Keratinocyte (primary cell): ENCODE results near the gene NFYC. TPM values are rescaled to one million over a fixed set of nuclear protein-coding genes. Genes with fewer than 3 reads are reported as not detected.

Experiments
- DNase-seq: peaks from one replicate; pipeline ENCODE4 v3.0.0-alpha.2; 2011; ENCODE audit warnings: low read depth, missing footprints, low spot score
- FAIRE-seq: peaks from 2 replicates; lab custom pipeline; 2011; peaks lifted over from hg19 to GRCh38; lab: Jason Lieb, UNC
- H2AFZ ChIP-seq: 2 replicates; pipeline ENCODE4 v1.6.0; 2012; ENCODE audit warnings: low read length, control low read depth, inconsistent platforms; ENCODE audit not compliant: control insufficient read depth
- H3K27ac ChIP-seq: 2 replicates; pipeline ENCODE4 v1.5.1; 2011; ENCODE audit warnings: low read length; ENCODE audit not compliant: control insufficient read depth, insufficient read depth
- H3K27me3 ChIP-seq: 3 replicates; pipeline ENCODE4 v1.6.0; 2011; ENCODE audit warnings: low read length; ENCODE audit not compliant: control insufficient read depth, insufficient read depth; ENCODE audit errors: extremely low read depth
- H3K36me3 ChIP-seq, 2 experiments: 2 replicates in 1 of 2; 3 replicates in 1 of 2; pipeline ENCODE4 v1.5.1; 2011; ENCODE audit warnings: low read length in 2 of 2, mild to moderate bottlenecking in 1 of 2; ENCODE audit not compliant: control insufficient read depth in 2 of 2, insufficient read depth in 2 of 2; ENCODE audit errors: extremely low read depth in 1 of 2
- H3K4me1 ChIP-seq: 3 replicates; pipeline ENCODE4 v1.5.1; 2011; ENCODE audit warnings: low read length; ENCODE audit not compliant: control insufficient read depth, insufficient read depth; ENCODE audit errors: extremely low read depth
- H3K4me2 ChIP-seq: 3 replicates; pipeline ENCODE4 v1.6.0; 2011; ENCODE audit warnings: low read depth, low read length; ENCODE audit not compliant: control insufficient read depth, insufficient read depth; ENCODE audit errors: extremely low read depth
- H3K4me3 ChIP-seq, 3 experiments: fragments of 200-600 bp in 1 of 3; sonication (generic) in 1 of 3; 2 replicates in 2 of 3; 3 replicates in 1 of 3; pipeline ENCODE4 v1.5.1; 2011 to 2016; ENCODE audit warnings: low read length in 3 of 3, mild to moderate bottlenecking in 3 of 3, control low read depth in 2 of 3, inconsistent platforms in 1 of 3, low read depth in 1 of 3, mixed read lengths in 1 of 3, mixed run types in 1 of 3, moderate library complexity in 1 of 3; ENCODE audit not compliant: control insufficient read depth in 2 of 3, insufficient read depth in 2 of 3; ENCODE audit errors: extremely low read depth in 1 of 3
- H3K79me2 ChIP-seq: 2 replicates; pipeline ENCODE4 v1.6.0; 2012; ENCODE audit warnings: low read length; ENCODE audit not compliant: control insufficient read depth, insufficient read depth
- H3K9ac ChIP-seq: 3 replicates; pipeline ENCODE4 v1.6.0; 2011; ENCODE audit warnings: low read length; ENCODE audit not compliant: control insufficient read depth, insufficient read depth; ENCODE audit errors: extremely low read depth
- H3K9me1 ChIP-seq: 3 replicates; pipeline ENCODE4 v1.6.0; 2011; ENCODE audit warnings: low read length; ENCODE audit not compliant: control insufficient read depth, insufficient read depth; ENCODE audit errors: extremely low read depth
- H3K9me3 ChIP-seq: 2 replicates; pipeline ENCODE4 v1.5.1; 2012; ENCODE audit warnings: low read depth, low read length; ENCODE audit not compliant: control insufficient read depth
- H4K20me1 ChIP-seq: 3 replicates; pipeline ENCODE4 v1.6.0; 2011; ENCODE audit warnings: low read length; ENCODE audit not compliant: control insufficient read depth, insufficient read depth; ENCODE audit errors: extremely low read depth
- EZH2 ChIP-seq: IDR thresholded peaks from one replicate; pipeline ENCODE4 v1.6.1; 2012; ENCODE audit warnings: inconsistent platforms, mild to moderate bottlenecking, low read length, moderate library complexity
- dilution Hi-C: fragments of 300-500 bp; cut with MboI; formaldehyde crosslinking; loops from one replicate; pipeline ENCODE4 v1.7.0; 2020; ENCODE audit warnings: low sequenced_read_pairs; ENCODE audit not compliant: extremely low pct_ligation_motif_present
- polyA plus RNA-seq, 5 experiments: library from polyadenylated mRNA; depleted of rRNA in 3 of 5; stranded (reverse) in 3 of 5; stranded (forward) in 1 of 5; unstranded in 1 of 5; fragments of >200 nt; gene quantifications; 1 replicate in 1 of 5; 2 replicates in 3 of 5; 3 replicates in 1 of 5; pipeline versions ENCODE4 v1.2.1 to v1.2.3, GENCODE V29; 2011 to 2012; ENCODE audit warnings: missing spikeins in 2 of 5, low read depth in 1 of 5, low replicate concordance in 1 of 5
- TF ChIP-seq, protein P1 (sequence below), 3 experiments: IDR thresholded peaks in 1 of 3; conservative IDR thresholded peaks in 1 of 3; optimal IDR thresholded peaks in 1 of 3; 2 replicates in 2 of 3; 3 replicates in 1 of 3; pipeline versions ENCODE3 to v1.5.1; 2011; ENCODE audit warnings: low read length in 3 of 3, mild to moderate bottlenecking in 3 of 3, moderate library complexity in 2 of 3, control low read depth in 1 of 3, inconsistent platforms in 1 of 3; ENCODE audit not compliant: insufficient read depth in 2 of 3; ENCODE audit errors: extremely low read depth in 1 of 3

Gene NFYC
- polyA plus RNA-seq, 1 donor (not counting 4 experiments of a cell fraction or from before 2014, with no cell fraction given) = 32.4 TPM

DNA sequence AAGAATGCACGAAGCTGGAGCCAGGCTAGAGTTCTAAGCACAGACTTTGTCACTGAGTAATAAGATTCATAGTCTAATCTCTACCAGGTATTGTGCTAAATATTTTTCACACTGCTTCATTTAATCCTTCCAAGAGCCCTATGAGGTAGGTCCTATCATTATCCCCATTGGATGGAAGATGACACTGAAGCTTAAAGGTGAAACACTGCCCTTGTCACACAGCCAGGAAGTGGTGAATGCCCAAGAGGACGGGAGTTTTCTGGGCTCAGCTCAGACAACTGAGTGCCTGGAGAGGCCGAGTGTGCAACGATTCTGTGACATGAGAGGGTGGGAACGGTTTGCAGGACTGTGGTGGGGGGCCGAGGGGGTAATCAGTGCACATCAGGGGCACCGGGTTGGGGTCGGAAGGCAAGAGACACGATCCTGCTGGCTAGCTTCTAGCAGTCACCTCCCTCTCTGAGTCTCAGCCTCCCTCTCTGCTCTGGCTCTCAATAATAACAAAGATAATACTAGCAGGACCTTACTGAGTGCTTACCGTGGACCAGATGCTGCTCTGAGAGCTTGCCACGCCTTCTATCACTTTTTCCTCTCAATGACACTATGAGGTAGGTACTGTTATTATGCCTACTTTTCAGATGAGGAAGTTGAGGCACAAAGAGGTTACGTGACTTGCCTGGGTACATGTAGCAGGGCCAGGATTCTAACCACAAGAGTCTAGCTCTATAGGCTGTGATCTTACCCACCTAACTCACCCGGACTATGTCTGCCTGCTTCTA, 104.5 kb downstream of the NFYC start:
- Histone ChIP-seq H4K20me1 (no peaks in the 10 kb centered on the region), H3K9me3 (no peaks in the 10 kb centered on the region), H3K4me2 (no peak overlapping the region), H2AFZ (no peak overlapping the region), H3K4me1 (no peaks in the 10 kb centered on the region), H3K9me1 (no peaks in the 10 kb centered on the region), H3K4me3 (no peak overlapping the region), H3K27me3 (peaks cover 38% of the 10 kb centered on the region), H3K79me2 (no peaks in the 10 kb centered on the region), H3K27ac (no peak overlapping the region), H3K9ac (no peak overlapping the region), H3K36me3 (no peaks in the 10 kb centered on the region)
- no peak for FAIRE-seq
- dilution Hi-C loops = no loop called here
- DNase-seq = no peak
- TF ChIP-seq, protein P1, sequence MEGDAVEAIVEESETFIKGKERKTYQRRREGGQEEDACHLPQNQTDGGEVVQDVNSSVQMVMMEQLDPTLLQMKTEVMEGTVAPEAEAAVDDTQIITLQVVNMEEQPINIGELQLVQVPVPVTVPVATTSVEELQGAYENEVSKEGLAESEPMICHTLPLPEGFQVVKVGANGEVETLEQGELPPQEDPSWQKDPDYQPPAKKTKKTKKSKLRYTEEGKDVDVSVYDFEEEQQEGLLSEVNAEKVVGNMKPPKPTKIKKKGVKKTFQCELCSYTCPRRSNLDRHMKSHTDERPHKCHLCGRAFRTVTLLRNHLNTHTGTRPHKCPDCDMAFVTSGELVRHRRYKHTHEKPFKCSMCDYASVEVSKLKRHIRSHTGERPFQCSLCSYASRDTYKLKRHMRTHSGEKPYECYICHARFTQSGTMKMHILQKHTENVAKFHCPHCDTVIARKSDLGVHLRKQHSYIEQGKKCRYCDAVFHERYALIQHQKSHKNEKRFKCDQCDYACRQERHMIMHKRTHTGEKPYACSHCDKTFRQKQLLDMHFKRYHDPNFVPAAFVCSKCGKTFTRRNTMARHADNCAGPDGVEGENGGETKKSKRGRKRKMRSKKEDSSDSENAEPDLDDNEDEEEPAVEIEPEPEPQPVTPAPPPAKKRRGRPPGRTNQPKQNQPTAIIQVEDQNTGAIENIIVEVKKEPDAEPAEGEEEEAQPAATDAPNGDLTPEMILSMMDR (optimal IDR thresholded peaks at IDR 0.05 in 1 of 3, IDR thresholded peaks at IDR 0.05 in 1 of 3, conservative IDR thresholded peaks at IDR 0.05 in 1 of 3; ENCODE audit: extremely low read depth in 1 of 3, insufficient read depth in 2 of 3, low read length in 3 of 3) = no peak

GRCh38 chr1:40796939-40797667, 105.6 kb downstream of the NFYC start:
- Histone ChIP-seq H3K4me2 (no peak overlapping the region), H3K4me1 (peaks cover 6% of the 10 kb centered on the region), H3K4me3 (no peak overlapping the region), H3K9me1 (no peaks in the 10 kb centered on the region), H3K27ac (no peak overlapping the region), H3K36me3 (no peaks in the 10 kb centered on the region), H2AFZ (no peak overlapping the region), H3K27me3 (peaks cover 34% of the 10 kb centered on the region), H3K9me3 (no peaks in the 10 kb centered on the region), H4K20me1 (no peaks in the 10 kb centered on the region), H3K79me2 (no peaks in the 10 kb centered on the region), H3K9ac (no peak overlapping the region)
- DNase-seq (no peak), FAIRE-seq (no peak)
- dilution Hi-C loops = no loop called here
- no peak for TF ChIP-seq EZH2
- TF ChIP-seq, protein P1 (optimal IDR thresholded peaks at IDR 0.05 in 1 of 3, IDR thresholded peaks at IDR 0.05 in 1 of 3, conservative IDR thresholded peaks at IDR 0.05 in 1 of 3; ENCODE audit: extremely low read depth in 1 of 3, insufficient read depth in 2 of 3, low read length in 3 of 3) = no peak
